ENCODE data around the gene DISC1.

GRCh38 chr1:231952154-231952553, 325.6 kb downstream of the DISC1 start:
- TF ChIP-seq CTCF (IDR thresholded peaks at IDR 0.05) (no peak), POLR2A (IDR thresholded peaks at IDR 0.05) (no peak)
